GM12878 (cell line): ENCODE data around the gene TWIST1. TPM values are rescaled to one million over a fixed set of nuclear protein-coding genes. Genes with fewer than 3 reads are reported as not detected.

ENCODE experiments used
- ATAC-seq: fragments of 200-7000 bp; cut with Tn5 transposase; 3 replicates; pipeline ENCODE4 v1.9.1; 2020; ENCODE audit warnings: mild to moderate bottlenecking, moderate library complexity
- BruUV-seq: library from RNA; stranded (reverse); fragments of 400-500 nt; replicated peaks from 2 replicates; lab custom pipeline; 2021; lab: Mats Ljungman, UMichigan
- CTCF ChIA-PET: fragments of 300-600 bp; sonication (Branson Sonifier 250); formaldehyde crosslinking; extraction: SDS; loops from one replicate; lab custom pipeline; 2021; ENCODE audit warnings: inconsistent platforms; lab: Yijun Ruan, JAX
- POLR2A ChIA-PET: fragments of 350-600 bp; formaldehyde crosslinking; extraction: SDS; loops from one replicate; lab custom pipeline; 2021; ENCODE audit warnings: inconsistent platforms; lab: Charles Lee
- RAD21 ChIA-PET: fragments of 300-600 bp; sonication (Branson Sonifier 250); formaldehyde crosslinking; loops from one replicate; lab custom pipeline; 2023; ENCODE audit warnings: antibody characterized with exemption; ENCODE audit not compliant: unreplicated experiment; lab: Charles Lee
- SMC1A ChIA-PET: fragments of 300-600 bp; sonication (Branson Sonifier 250); formaldehyde crosslinking; loops from one replicate; lab custom pipeline; 2023; ENCODE audit not compliant: unreplicated experiment, uncharacterized antibody; lab: Charles Lee
- DNase-seq: peaks from one replicate; pipeline ENCODE4 v3.0.0-alpha.2; 2011; ENCODE audit warnings: low read depth, low spot score
- FAIRE-seq: peaks from 3 replicates; lab custom pipeline; 2011; peaks lifted over from hg19 to GRCh38; lab: Jason Lieb, UNC
- H2AFZ ChIP-seq: 2 replicates; pipeline ENCODE4 v1.6.0; 2011; ENCODE audit warnings: low read depth, low read length, control low read depth; ENCODE audit not compliant: control insufficient read depth
- H3K27ac ChIP-seq: 2 replicates; pipeline ENCODE4 v1.5.1; 2011; ENCODE audit warnings: control low read depth; ENCODE audit not compliant: control insufficient read depth, insufficient read depth
- H3K27me3 ChIP-seq, 2 experiments: replicated peaks in 1 of 2; 2 replicates each; pipeline versions ENCODE4 v1.6.0 to v1.6.1; 2011; ENCODE audit warnings: low read length in 1 of 2; ENCODE audit not compliant: control insufficient read depth in 2 of 2, insufficient read depth in 2 of 2
- H3K36me3 ChIP-seq, 2 experiments: 2 replicates each; pipeline ENCODE4 v1.5.1; 2011; ENCODE audit warnings: low read length in 1 of 2; ENCODE audit not compliant: control insufficient read depth in 2 of 2, insufficient read depth in 2 of 2
- H3K4me1 ChIP-seq: 2 replicates; pipeline ENCODE4 v1.6.1; 2011; ENCODE audit warnings: mild to moderate bottlenecking, low read length, moderate library complexity, mixed read lengths; ENCODE audit not compliant: control insufficient read depth, insufficient read depth
- H3K4me2 ChIP-seq: 2 replicates; pipeline ENCODE4 v1.6.0; 2011; ENCODE audit warnings: control low read depth; ENCODE audit not compliant: control insufficient read depth, insufficient read depth
- H3K4me3 ChIP-seq: fragments of 200-600 bp; sonication (generic); 2 replicates; pipeline ENCODE4 v1.5.1; 2016
- H3K79me2 ChIP-seq: 2 replicates; pipeline ENCODE4 v1.6.0; 2011; ENCODE audit warnings: low read length; ENCODE audit not compliant: control insufficient read depth, insufficient read depth
- H3K9ac ChIP-seq: 2 replicates; pipeline ENCODE4 v1.8.0; 2011; ENCODE audit warnings: low read length, control low read depth, mixed read lengths; ENCODE audit not compliant: control insufficient read depth, insufficient read depth
- H3K9me3 ChIP-seq: replicated peaks from 3 replicates; pipeline ENCODE4 v1.5.1; 2011; ENCODE audit warnings: mild to moderate bottlenecking, low read length; ENCODE audit not compliant: control insufficient read depth, insufficient read depth
- H4K20me1 ChIP-seq: 2 replicates; pipeline ENCODE4 v1.6.0; 2011; ENCODE audit not compliant: control insufficient read depth, insufficient read depth
- BACH1 ChIP-seq: fragments of 450-650 bp; IDR thresholded peaks from 2 replicates; pipeline ENCODE4 v1.6.1; 2017; ENCODE audit warnings: mild to moderate bottlenecking, borderline replicate concordance
- CHD4 ChIP-seq: fragments of 200-600 bp; sonication (generic); IDR thresholded peaks from 2 replicates; pipeline ENCODE4 v1.6.1; 2016; ENCODE audit warnings: mild to moderate bottlenecking
- IKZF1 ChIP-seq: fragments of 450-650 bp; conservative IDR thresholded peaks from 2 replicates; pipeline ENCODE4 v1.6.1; 2017; ENCODE audit warnings: antibody characterized with exemption, mild to moderate bottlenecking
- MTA3 ChIP-seq: IDR thresholded peaks from 2 replicates; pipeline ENCODE4 v1.6.1; 2012; ENCODE audit warnings: low read length, inconsistent platforms, borderline replicate concordance
- MXI1 ChIP-seq: fragments of 150-350 bp; IDR thresholded peaks from 2 replicates; pipeline ENCODE4 v1.6.1; 2011; ENCODE audit warnings: low read depth, mild to moderate bottlenecking, inconsistent platforms, low read length, improper control_type of control experiment
- MYC ChIP-seq: IDR thresholded peaks from 2 replicates; pipeline ENCODE4 v1.6.1; 2011; ENCODE audit warnings: mild to moderate bottlenecking, low read length, moderate library complexity, inconsistent platforms; ENCODE audit not compliant: insufficient read depth, insufficient replicate concordance, insufficient read length, severe bottlenecking
- RAD51 ChIP-seq: fragments of 450-650 bp; IDR thresholded peaks from 2 replicates; pipeline ENCODE4 v1.6.1; 2016; ENCODE audit warnings: moderate library complexity, mild to moderate bottlenecking, inconsistent platforms
- RELA ChIP-seq: fragments of 450-650 bp; IDR thresholded peaks from 2 replicates; pipeline ENCODE4 v1.8.0; 2014; ENCODE audit warnings: borderline replicate concordance; ENCODE audit not compliant: partially characterized antibody
- SMAD1 ChIP-seq: fragments of 450-650 bp; IDR thresholded peaks from 2 replicates; pipeline ENCODE4 v1.6.1; 2018; ENCODE audit warnings: mild to moderate bottlenecking, low read depth; ENCODE audit not compliant: partially characterized antibody
- SREBF1 ChIP-seq: IDR thresholded peaks from 2 replicates; pipeline ENCODE4 v1.6.1; 2012; ENCODE audit warnings: mild to moderate bottlenecking, low read length
- STAT3 ChIP-seq: IDR thresholded peaks from 2 replicates; pipeline ENCODE4 v1.6.1; 2011; ENCODE audit warnings: low read depth, low read length, improper control_type of control experiment
- SUZ12 ChIP-seq: fragments of 200-600 bp; sonication (generic); IDR thresholded peaks from one replicate; pipeline ENCODE4 v1.6.1; 2018; ENCODE audit warnings: antibody characterized with exemption, mild to moderate bottlenecking; ENCODE audit not compliant: unreplicated experiment
- TARDBP ChIP-seq: IDR thresholded peaks from 2 replicates; pipeline ENCODE4 v1.6.1; 2016; ENCODE audit warnings: borderline replicate concordance
- TCF3 ChIP-seq: IDR thresholded peaks from 2 replicates; pipeline ENCODE4 v1.6.1; 2012; ENCODE audit warnings: low read depth, mild to moderate bottlenecking, low read length, borderline replicate concordance; ENCODE audit not compliant: insufficient read depth
- ZBTB40 ChIP-seq: fragments of 450-650 bp; IDR thresholded peaks from 2 replicates; pipeline ENCODE4 v1.6.1; 2016; ENCODE audit warnings: mild to moderate bottlenecking, moderate library complexity, borderline replicate concordance
- ZNF24 ChIP-seq: fragments of 450-650 bp; IDR thresholded peaks from 2 replicates; pipeline ENCODE4 v1.6.1; 2017; ENCODE audit warnings: antibody characterized with exemption, mild to moderate bottlenecking
- ZNF384 ChIP-seq: IDR thresholded peaks from 2 replicates; pipeline ENCODE4 v1.6.1; 2012; ENCODE audit warnings: low read depth, mild to moderate bottlenecking, low read length, improper control_type of control experiment, borderline replicate concordance
- whole genome bisulfite sequencing: methylation state at CpG from one replicate; pipeline ENCODE4 v1.1.6; 2016; ENCODE audit warnings: low lambda C conversion rate; ENCODE audit not compliant: insufficient replicate concordance, insufficient coverage; ENCODE audit errors: missing lambda C conversion rate; 5-methylcytosine and 5-hydroxymethylcytosine counted together
- in situ Hi-C: fragments of 300-500 bp; cut with MboI; formaldehyde crosslinking; loops from 9 replicates; pipeline ENCODE4 v1.14.3; 2018; ENCODE audit warnings: mixed read lengths
- intact Hi-C: fragments of 100-400 bp; cut with micrococcal nuclease; formaldehyde crosslinking; loops from one replicate; pipeline ENCODE4 v1.14.2; 2022; ENCODE audit not compliant: unreplicated experiment
- polyA plus RNA-seq, 11 experiments: library from polyadenylated mRNA; depleted of rRNA in 4 of 11; unstranded in 6 of 11; stranded (reverse) in 5 of 11; fragments of >200 nt; fragmentation: Nextera tagmentation in 4 of 11; fragmentation: Illumina TruSeq in 1 of 11; extraction: Ambion mirVana in 4 of 11; extraction: Trizol in 1 of 11; gene quantifications; 1 replicate in 1 of 11; 2 replicates in 10 of 11; pipeline versions ENCODE4 v1.2.1 to v1.2.3, GENCODE V29; 2011 to 2016; ENCODE audit warnings: inconsistent platforms in 2 of 11, missing spikeins in 2 of 11, low read depth in 1 of 11
- total RNA-seq, 4 experiments: library from RNA; depleted of rRNA in 3 of 4; stranded (reverse); fragments of >200 nt in 3 of 4; fragmentation: Illumina TruSeq in 1 of 4; extraction: Trizol in 1 of 4; gene quantifications; 2 replicates each; pipeline versions ENCODE4 v1.2.1 to v1.2.3, GENCODE V29; 2013 to 2021
- TF ChIP-seq, protein P1 (sequence below): IDR thresholded peaks from 2 replicates; pipeline ENCODE4 v1.6.1; 2012; ENCODE audit warnings: low read depth, low read length, improper control_type of control experiment

TWIST1 gene
- total and polyA plus RNA-seq, 10 of the 15 experiments (the other 5 are each of a cell fraction or from before 2014, with no cell fraction given): not detected

GRCh38 chr7:19091550-19092200 lies 25.8 kb downstream of the TWIST1 start:
- ChIA-PET CTCF (interaction anchor here (1.1 kb wide), 1 partner anchor 40 kb away, joined by 3 read pairs; no protein-coding TSS in a partner anchor), POLR2A (no interaction called here), RAD21 (no interaction called here), SMC1A (no interaction called here)
- FAIRE-seq: no peak
- no peak overlapping the region for H3K4me2 ChIP-seq
- in situ Hi-C loops (no loop called here), intact Hi-C loops (no loop called here)
- no peaks in the 10 kb centered on the region for H3K9me3 ChIP-seq
- no peak for TF ChIP-seq TARDBP
- TF ChIP-seq ZBTB40: no peak
- TF ChIP-seq SUZ12: no peak
- TF ChIP-seq RAD51: no peak
- TF ChIP-seq CHD4: no peak
- no peak for TF ChIP-seq ZNF24
- TF ChIP-seq, protein P1, sequence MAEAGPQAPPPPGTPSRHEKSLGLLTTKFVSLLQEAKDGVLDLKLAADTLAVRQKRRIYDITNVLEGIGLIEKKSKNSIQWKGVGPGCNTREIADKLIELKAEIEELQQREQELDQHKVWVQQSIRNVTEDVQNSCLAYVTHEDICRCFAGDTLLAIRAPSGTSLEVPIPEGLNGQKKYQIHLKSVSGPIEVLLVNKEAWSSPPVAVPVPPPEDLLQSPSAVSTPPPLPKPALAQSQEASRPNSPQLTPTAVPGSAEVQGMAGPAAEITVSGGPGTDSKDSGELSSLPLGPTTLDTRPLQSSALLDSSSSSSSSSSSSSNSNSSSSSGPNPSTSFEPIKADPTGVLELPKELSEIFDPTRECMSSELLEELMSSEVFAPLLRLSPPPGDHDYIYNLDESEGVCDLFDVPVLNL: no peak
- TF ChIP-seq MYC: no peak
- no peak for TF ChIP-seq TCF3
- no peak for TF ChIP-seq MXI1
- TF ChIP-seq BACH1: no peak
- no peak for TF ChIP-seq ZNF384
- TF ChIP-seq SREBF1: no peak
- TF ChIP-seq RELA: no peak
- TF ChIP-seq STAT3: no peak
- no peak for TF ChIP-seq MTA3
- no peak for TF ChIP-seq SMAD1
- no peak for TF ChIP-seq IKZF1
- no peak overlapping the region for H2AFZ ChIP-seq
- no peak overlapping the region for H3K27ac ChIP-seq
- no peak for DNase-seq
- 39% methylated on average over 6 of the region's 6 CpGs for WGBS
- H3K4me1 ChIP-seq: no peaks in the 10 kb centered on the region
- no peak for ATAC-seq
- no peaks in the 10 kb centered on the region for H4K20me1 ChIP-seq
- BruUV-seq: no TSS peak
- no peaks in the 10 kb centered on the region for H3K36me3 ChIP-seq
- no peaks in the 10 kb centered on the region for H3K27me3 ChIP-seq
- H3K4me3 ChIP-seq: no peak overlapping the region
- H3K79me2 ChIP-seq: no peaks in the 10 kb centered on the region
- no peak overlapping the region for H3K9ac ChIP-seq
